Osteoblast (primary cell): ENCODE data around the gene JMJD1C. TPM values are rescaled to one million over a fixed set of nuclear protein-coding genes. Genes with fewer than 3 reads are reported as not detected.
A peak's percentile ranks its signal among the peaks of the same experiment; 100 is the strongest.

Experiments
- DNase-seq: peaks from one replicate; pipeline ENCODE4 v3.0.0; 2011; ENCODE audit warnings: low spot score, mixed read lengths; ENCODE audit not compliant: insufficient read length; ENCODE audit errors: missing footprints
- H2AFZ ChIP-seq: 2 replicates; pipeline ENCODE4 v1.6.0; 2011; ENCODE audit warnings: mild to moderate bottlenecking, low read length
- H3K27ac ChIP-seq: 2 replicates; pipeline ENCODE4 v1.5.1; 2011; ENCODE audit warnings: mild to moderate bottlenecking, low read depth, low read length, moderate library complexity
- H3K27me3 ChIP-seq: 2 replicates; pipeline ENCODE4 v1.6.0; 2012; ENCODE audit warnings: mild to moderate bottlenecking, control low read depth, inconsistent platforms, low read length, moderate library complexity; ENCODE audit not compliant: insufficient read depth
- H3K36me3 ChIP-seq: 2 replicates; pipeline ENCODE4 v1.5.1; 2011; ENCODE audit warnings: mild to moderate bottlenecking, low read length, control low read depth, moderate library complexity; ENCODE audit not compliant: insufficient read depth
- H3K4me1 ChIP-seq: 2 replicates; pipeline ENCODE4 v1.5.1; 2011; ENCODE audit warnings: mild to moderate bottlenecking, low read length, control low read depth, moderate library complexity; ENCODE audit not compliant: insufficient read depth
- H3K4me2 ChIP-seq: 2 replicates; pipeline ENCODE4 v1.6.0; 2011; ENCODE audit warnings: mild to moderate bottlenecking, low read length; ENCODE audit not compliant: insufficient read depth
- H3K4me3 ChIP-seq: fragments of 200-600 bp; sonication (generic); 3 replicates; pipeline ENCODE4 v1.5.1; 2012; ENCODE audit warnings: mild to moderate bottlenecking, low read length, inconsistent platforms; ENCODE audit not compliant: insufficient read depth
- H3K79me2 ChIP-seq: 2 replicates; pipeline ENCODE4 v1.6.0; 2012; ENCODE audit warnings: mild to moderate bottlenecking, low read length, control low read depth, inconsistent platforms; ENCODE audit not compliant: insufficient read depth
- H3K9me3 ChIP-seq: 2 replicates; pipeline ENCODE4 v1.5.1; 2011; ENCODE audit warnings: low read depth, low read length, control low read depth
- H4K20me1 ChIP-seq: 2 replicates; pipeline ENCODE4 v1.6.0; 2012; ENCODE audit warnings: mild to moderate bottlenecking, low read length, control low read depth; ENCODE audit not compliant: insufficient read depth
- CTCF ChIP-seq: IDR thresholded peaks from 2 replicates; pipeline ENCODE4 v1.5.1; 2011; ENCODE audit warnings: mild to moderate bottlenecking, low read depth, low read length, moderate library complexity; ENCODE audit errors: extremely low read depth
- total RNA-seq: library from RNA; depleted of rRNA; stranded (reverse); fragments of >200 nt; gene quantifications from 2 replicates; pipeline ENCODE4 v1.2.3, GENCODE V29; 2012

The JMJD1C gene
- total RNA-seq, 1 donor: 92.6 TPM

- no peak for DNase-seq
- no peaks in the 10 kb centered on the region for H3K9me3 ChIP-seq
- no peaks in the 10 kb centered on the region for H3K27me3 ChIP-seq
- no peak overlapping the region for H3K27ac ChIP-seq
- H3K4me2 ChIP-seq: no peak overlapping the region
- peaks cover 40% of the 10 kb centered on the region for H3K79me2 ChIP-seq
- H4K20me1 ChIP-seq: peaks cover 3% of the 10 kb centered on the region
- peaks cover 24% of the 10 kb centered on the region for H3K4me1 ChIP-seq
- H3K36me3 ChIP-seq: peaks cover 20% of the 10 kb centered on the region
- no peak overlapping the region for H3K4me3 ChIP-seq
- H2AFZ ChIP-seq: no peak overlapping the region
- TF ChIP-seq CTCF: no peak
Observed at GRCh38 chr10:63200431-63200830, 265.3 kb downstream of the JMJD1C start.

- H3K36me3 ChIP-seq: peaks cover 21% of the 10 kb centered on the region
- peaks cover 3% of the 10 kb centered on the region for H4K20me1 ChIP-seq
- peaks cover 24% of the 10 kb centered on the region for H3K4me1 ChIP-seq
- H2AFZ ChIP-seq: no peak overlapping the region
- H3K4me2 ChIP-seq: no peak overlapping the region
- DNase-seq: no peak
- H3K9me3 ChIP-seq: no peaks in the 10 kb centered on the region
- no peaks in the 10 kb centered on the region for H3K27me3 ChIP-seq
- no peak overlapping the region for H3K4me3 ChIP-seq
- H3K79me2 ChIP-seq: peaks cover 34% of the 10 kb centered on the region
- TF ChIP-seq CTCF: no peak
- H3K27ac ChIP-seq: no peak overlapping the region
Observed at GRCh38 chr10:63199716-63200115, 266.1 kb downstream of the JMJD1C start.

- Histone ChIP-seq H3K27ac (peak overlapping the region; percentile 36), H3K36me3 (peaks cover 37% of the 10 kb centered on the region), H4K20me1 (peaks cover 3% of the 10 kb centered on the region), H3K4me3 (no peak overlapping the region), H3K27me3 (no peaks in the 10 kb centered on the region), H3K4me2 (peak overlapping the region; percentile 26), H3K9me3 (no peaks in the 10 kb centered on the region), H2AFZ (no peak overlapping the region), H3K79me2 (peaks cover 23% of the 10 kb centered on the region), H3K4me1 (peaks cover 24% of the 10 kb centered on the region)
- peak; percentile 72 for DNase-seq
- TF ChIP-seq CTCF: no peak
Observed at GRCh38 chr10:63197344-63198092, 268.3 kb downstream of the JMJD1C start.

- Histone ChIP-seq H3K27me3 (no peaks in the 10 kb centered on the region), H3K4me2 (no peak overlapping the region), H3K79me2 (peaks cover 11% of the 10 kb centered on the region), H3K27ac (no peak overlapping the region), H3K4me3 (no peak overlapping the region), H4K20me1 (peaks cover 3% of the 10 kb centered on the region), H3K4me1 (peaks cover 15% of the 10 kb centered on the region), H2AFZ (no peak overlapping the region), H3K9me3 (no peaks in the 10 kb centered on the region), H3K36me3 (peaks cover 59% of the 10 kb centered on the region)
- TF ChIP-seq CTCF: no peak
- DNase-seq: no peak
Observed at GRCh38 chr10:63192826-63193225, 273.0 kb downstream of the JMJD1C start.
